GM21528 (cell line): ENCODE measurements around the gene OR51B4.
A peak's percentile ranks its signal among the peaks of the same experiment; 100 is the strongest.
"Not testable (repeated sequence)": the region's sequence is repeated elsewhere in the genome, so short reads cannot be mapped to it uniquely, and the experiment has no call there.

ENCODE experiments used
- ATAC-seq: cut with Tn5 transposase; IDR thresholded peaks from one replicate; pipeline ENCODE4 v1.9.1; 2021; ENCODE audit warnings: mild to moderate bottlenecking, moderate library complexity; ENCODE audit not compliant: unreplicated experiment, low FRiP score

The OR51B4 gene

GRCh38 chr11:5297721-5298323 is 3.9 kb downstream of the OR51B4 start:
- no peak for ATAC-seq

GRCh38 chr11:5294342-5294995 is 7.3 kb downstream of the OR51B4 start:
- not testable (repeated sequence) for ATAC-seq

- ATAC-seq: no peak
Observed at GRCh38 chr11:5293028-5293427, 8.7 kb downstream of the OR51B4 start.

GRCh38 chr11:5291207-5291838 is 10.4 kb downstream of the OR51B4 start:
- peak; percentile 93 for ATAC-seq

GRCh38 chr11:5290106-5290505 is 11.6 kb downstream of the OR51B4 start:
- ATAC-seq: no peak

- ATAC-seq: no peak
Observed at GRCh38 chr11:5289696-5290095, 12.1 kb downstream of the OR51B4 start.

- no peak for ATAC-seq
Observed at GRCh38 chr11:5288906-5289550, 12.7 kb downstream of the OR51B4 start.

GRCh38 chr11:5288108-5288905 is 13.4 kb downstream of the OR51B4 start:
- no peak for ATAC-seq

GRCh38 chr11:5286901-5287300 is 14.8 kb downstream of the OR51B4 start:
- ATAC-seq: no peak

GRCh38 chr11:5286351-5286750 is 15.4 kb downstream of the OR51B4 start:
- no peak for ATAC-seq

GRCh38 chr11:5285703-5286340 is 15.9 kb downstream of the OR51B4 start:
- ATAC-seq: no peak

- no peak for ATAC-seq
Observed at GRCh38 chr11:5284637-5285036, 17.1 kb downstream of the OR51B4 start.

- ATAC-seq: no peak
Observed at GRCh38 chr11:5283882-5284281, 17.9 kb downstream of the OR51B4 start.

- ATAC-seq: no peak
Observed at GRCh38 chr11:5283086-5283485, 18.7 kb downstream of the OR51B4 start.

- no peak for ATAC-seq
Observed at GRCh38 chr11:5282628-5283027, 19.1 kb downstream of the OR51B4 start.

GRCh38 chr11:5281596-5281995 is 20.1 kb downstream of the OR51B4 start:
- no peak for ATAC-seq

GRCh38 chr11:5280582-5281102 is 21.1 kb downstream of the OR51B4 start:
- peak; percentile 84 for ATAC-seq

- no peak for ATAC-seq
Observed at GRCh38 chr11:5279471-5280090, 22.2 kb downstream of the OR51B4 start.

GRCh38 chr11:5277807-5278382 is 23.9 kb downstream of the OR51B4 start:
- ATAC-seq: no peak
